Skeletal muscle satellite cell (primary cell): ENCODE measurements around the gene PHOSPHO1.
"Not testable (repeated sequence)": the region's sequence is repeated elsewhere in the genome, so short reads cannot be mapped to it uniquely, and the experiment has no call there.

ENCODE experiments used
- H3K27me3 ChIP-seq: 2 replicates; pipeline ENCODE4 v1.7.0; 2013; ENCODE audit warnings: low read length; ENCODE audit not compliant: control insufficient read depth, insufficient read depth
- H3K36me3 ChIP-seq: 2 replicates; pipeline ENCODE4 v1.7.0; 2013; ENCODE audit warnings: mild to moderate bottlenecking, control low read depth, low read length; ENCODE audit not compliant: insufficient read depth
- H3K4me1 ChIP-seq: 2 replicates; pipeline ENCODE4 v1.7.0; 2013; ENCODE audit warnings: low read length; ENCODE audit not compliant: control insufficient read depth, insufficient read depth
- H3K4me2 ChIP-seq: 2 replicates; pipeline ENCODE4 v1.7.0; 2013; ENCODE audit warnings: mild to moderate bottlenecking, low read length
- H3K4me3 ChIP-seq: 2 replicates; pipeline ENCODE4 v1.7.0; 2013; ENCODE audit warnings: low read length
- H3K9ac ChIP-seq: 2 replicates; pipeline ENCODE4 v1.7.0; 2013; ENCODE audit warnings: mild to moderate bottlenecking, low read depth, low read length, moderate library complexity
- H3K9me3 ChIP-seq: replicated peaks from 2 replicates; pipeline ENCODE4 v1.7.0; 2013; ENCODE audit warnings: mild to moderate bottlenecking, control low read depth, low read length

Gene PHOSPHO1

DNA sequence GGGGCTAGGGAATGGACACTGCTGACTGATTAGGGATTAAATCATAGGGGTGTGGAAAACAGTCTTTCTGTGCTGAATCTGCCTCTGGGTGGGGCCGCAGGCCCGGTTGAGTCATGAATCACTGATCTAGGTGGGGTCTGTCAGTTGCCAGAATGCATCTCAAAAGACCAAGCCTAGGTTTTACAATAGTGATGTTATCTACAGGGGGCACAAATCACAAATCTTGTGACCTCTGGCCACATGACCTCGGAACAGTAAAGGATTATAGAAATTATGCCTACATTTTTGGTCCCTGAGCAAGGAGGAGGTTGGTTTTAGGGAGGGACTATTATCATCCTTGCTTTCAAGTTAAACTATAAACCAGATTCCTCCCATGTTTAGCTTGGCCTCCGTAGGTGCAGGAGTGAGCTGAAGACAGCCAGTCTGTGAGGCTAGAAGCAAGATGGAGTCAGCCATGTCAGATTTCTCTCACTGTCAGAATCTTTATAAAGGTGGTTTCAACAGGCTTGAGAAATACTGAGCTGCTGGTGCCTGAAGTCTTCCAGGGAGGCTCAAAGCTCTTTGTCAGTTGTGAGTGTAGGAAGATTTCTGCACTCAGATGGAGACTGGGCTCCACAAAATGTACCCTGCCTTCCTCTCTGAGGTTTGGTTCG, 33.1 kb downstream of the PHOSPHO1 start:
- H3K9ac ChIP-seq: no peak overlapping the region
- no peak overlapping the region for H3K4me3 ChIP-seq
- peaks cover 18% of the 10 kb centered on the region for H3K4me1 ChIP-seq
- H3K36me3 ChIP-seq: no peaks in the 10 kb centered on the region
- H3K27me3 ChIP-seq: peaks cover 15% of the 10 kb centered on the region
- H3K4me2 ChIP-seq: no peak overlapping the region
- H3K9me3 ChIP-seq: no peaks in the 10 kb centered on the region

DNA sequence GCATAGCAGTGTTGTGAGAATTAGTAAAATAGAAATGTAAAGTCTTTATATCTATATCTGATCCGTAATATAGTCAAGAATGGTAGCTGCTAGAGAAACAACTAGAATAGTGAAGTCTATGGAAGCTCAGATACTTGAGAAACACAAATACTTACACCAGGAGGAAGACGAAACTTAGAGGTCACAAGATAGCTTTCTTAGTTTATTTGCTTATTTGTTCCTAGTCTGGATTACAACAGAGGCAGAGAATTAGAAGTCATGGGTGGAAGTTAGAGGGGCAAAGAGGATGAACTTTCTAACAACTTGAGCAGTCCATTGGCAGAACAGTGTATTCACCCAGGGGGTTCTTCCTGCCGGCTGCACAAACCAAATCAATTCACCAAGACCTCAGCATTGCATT, 34.1 kb downstream of the PHOSPHO1 start:
- H3K4me2 ChIP-seq: no peak overlapping the region
- peaks cover 9% of the 10 kb centered on the region for H3K27me3 ChIP-seq
- H3K36me3 ChIP-seq: no peaks in the 10 kb centered on the region
- H3K9ac ChIP-seq: no peak overlapping the region
- H3K4me1 ChIP-seq: peaks cover 18% of the 10 kb centered on the region
- H3K4me3 ChIP-seq: no peak overlapping the region
- H3K9me3 ChIP-seq: no peaks in the 10 kb centered on the region

DNA sequence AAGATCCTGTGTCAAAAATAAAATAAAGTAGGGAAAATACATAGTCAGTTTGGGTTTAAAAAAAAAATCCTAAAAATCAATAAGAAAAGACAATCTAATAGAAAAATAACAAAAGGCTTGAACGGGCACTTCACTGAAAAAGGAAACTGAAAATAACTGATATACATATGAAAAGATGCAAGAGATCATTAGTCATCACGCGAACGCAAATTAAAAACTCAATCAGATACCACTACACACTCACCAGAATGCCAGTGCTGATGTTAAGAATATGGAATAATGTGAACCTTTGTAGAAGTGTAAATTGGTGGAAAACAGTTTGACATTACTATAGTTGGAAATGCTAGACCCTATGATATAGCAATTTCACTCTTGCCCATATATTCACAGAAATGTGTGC, 34.8 kb downstream of the PHOSPHO1 start:
- Histone ChIP-seq H3K9ac (no peak overlapping the region), H3K27me3 (peaks cover 8% of the 10 kb centered on the region), H3K36me3 (no peaks in the 10 kb centered on the region), H3K9me3 (no peaks in the 10 kb centered on the region), H3K4me3 (no peak overlapping the region), H3K4me2 (no peak overlapping the region), H3K4me1 (peaks cover 21% of the 10 kb centered on the region)

DNA sequence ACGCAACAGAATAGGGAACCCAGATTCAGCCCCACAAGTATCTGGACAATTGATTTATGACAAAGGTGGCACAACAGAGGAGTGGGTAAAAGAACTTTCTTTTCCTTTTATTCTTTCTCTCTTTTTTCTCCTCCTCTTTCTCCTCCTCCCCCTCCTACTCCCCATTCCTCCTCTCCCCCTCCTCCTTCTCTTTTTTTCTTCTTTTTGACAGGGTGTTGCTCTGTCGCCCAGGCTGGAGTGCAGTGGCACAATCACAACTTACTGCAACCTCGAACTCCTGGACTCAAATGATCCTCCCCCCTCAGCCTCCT, 36.3 kb downstream of the PHOSPHO1 start:
- Histone ChIP-seq H3K4me2 (peak overlapping the region; percentile 79), H3K4me3 (no peak overlapping the region), H3K4me1 (peaks cover 21% of the 10 kb centered on the region), H3K27me3 (no peaks in the 10 kb centered on the region), H3K9ac (no peak overlapping the region), H3K9me3 (no peaks in the 10 kb centered on the region), H3K36me3 (no peaks in the 10 kb centered on the region)

DNA sequence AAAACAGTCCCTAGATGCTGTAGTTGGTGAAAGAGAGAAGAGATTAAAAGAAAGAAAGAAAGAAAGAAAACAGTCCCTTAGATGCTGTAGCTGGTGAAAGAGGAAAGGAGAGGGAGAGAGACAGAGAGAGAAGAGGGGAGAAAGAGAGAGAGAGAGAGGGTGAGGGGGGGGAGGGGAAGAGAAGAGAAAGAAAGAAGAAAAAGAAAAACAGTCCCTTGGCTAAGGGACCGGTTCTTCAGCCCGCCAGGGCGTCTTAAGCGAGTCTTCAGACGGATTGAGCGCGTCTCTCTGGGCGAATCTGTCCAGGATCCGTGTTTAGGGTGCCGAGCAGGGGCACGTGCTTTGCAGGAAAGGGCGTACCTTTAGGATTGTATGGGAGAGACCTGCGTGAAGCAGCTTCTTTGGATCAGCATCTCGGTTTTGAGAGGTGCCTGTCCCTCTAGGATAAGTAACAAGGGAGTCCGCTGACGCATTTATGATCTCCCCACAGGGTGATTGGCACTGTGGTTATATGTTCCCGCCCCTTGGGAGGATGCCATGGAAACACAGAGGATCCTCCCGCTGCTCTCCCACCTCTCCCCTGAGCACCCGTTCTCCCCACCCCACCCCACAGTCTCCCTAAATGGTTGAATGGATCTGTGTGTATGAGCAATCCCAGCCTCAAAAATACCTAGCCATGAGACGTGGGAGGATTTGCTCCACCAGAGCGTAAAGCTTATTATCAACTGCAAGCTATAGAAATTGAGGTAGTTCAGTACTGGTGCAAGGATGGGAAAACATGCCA, 36.9 kb downstream of the PHOSPHO1 start:
- H3K27me3 ChIP-seq: no peaks in the 10 kb centered on the region
- peaks cover 21% of the 10 kb centered on the region for H3K4me1 ChIP-seq
- H3K9ac ChIP-seq: peak overlapping the region; percentile 86
- peak overlapping the region; percentile 79 for H3K4me2 ChIP-seq
- no peaks in the 10 kb centered on the region for H3K9me3 ChIP-seq
- H3K4me3 ChIP-seq: peak overlapping the region; percentile 78
- no peaks in the 10 kb centered on the region for H3K36me3 ChIP-seq

DNA sequence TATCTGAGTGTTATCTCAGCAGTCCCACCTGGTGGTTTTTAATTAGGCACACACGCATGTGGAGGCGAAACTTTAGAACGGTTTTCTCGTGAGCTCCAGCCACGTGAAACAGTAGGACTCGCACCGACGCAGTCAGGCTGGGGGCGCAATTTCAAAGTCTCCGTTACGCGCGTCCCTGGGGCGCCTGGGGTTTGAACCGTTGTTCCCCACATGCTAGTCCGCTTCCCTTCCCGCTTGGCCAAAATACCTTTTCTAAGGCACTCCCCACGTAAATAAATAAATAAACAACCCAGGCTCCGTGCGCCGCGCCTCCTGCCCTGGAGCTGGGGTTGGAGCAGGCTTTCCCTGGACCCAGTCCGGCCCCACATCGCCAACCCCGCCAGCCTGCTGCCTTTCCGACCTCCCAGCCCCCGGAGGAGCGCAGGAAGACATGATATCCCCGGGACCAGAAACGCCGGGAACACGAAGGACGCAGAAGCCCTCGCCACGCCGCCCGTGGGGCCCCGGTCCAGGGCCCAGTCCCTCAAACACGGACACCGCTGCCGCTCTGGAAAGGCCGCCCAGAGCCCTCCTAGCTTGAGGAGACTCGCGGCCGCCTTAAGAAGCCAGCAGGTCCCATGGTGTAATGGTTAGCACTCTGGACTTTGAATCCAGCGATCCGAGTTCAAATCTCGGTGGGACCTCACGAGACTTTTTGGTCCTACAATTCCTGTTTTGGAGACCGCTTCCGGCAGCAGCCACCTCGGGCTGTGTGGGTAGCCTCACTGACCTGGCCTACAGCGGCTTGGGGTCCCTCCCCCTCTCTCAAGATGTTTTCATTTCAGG, 38.5 kb downstream of the PHOSPHO1 start:
- Histone ChIP-seq H3K27me3 (no peaks in the 10 kb centered on the region), H3K9ac (peak overlapping the region; percentile 86), H3K4me3 (peak overlapping the region; percentile 78), H3K4me1 (peaks cover 14% of the 10 kb centered on the region), H3K36me3 (no peaks in the 10 kb centered on the region), H3K9me3 (no peaks in the 10 kb centered on the region), H3K4me2 (peak overlapping the region; percentile 79)

DNA sequence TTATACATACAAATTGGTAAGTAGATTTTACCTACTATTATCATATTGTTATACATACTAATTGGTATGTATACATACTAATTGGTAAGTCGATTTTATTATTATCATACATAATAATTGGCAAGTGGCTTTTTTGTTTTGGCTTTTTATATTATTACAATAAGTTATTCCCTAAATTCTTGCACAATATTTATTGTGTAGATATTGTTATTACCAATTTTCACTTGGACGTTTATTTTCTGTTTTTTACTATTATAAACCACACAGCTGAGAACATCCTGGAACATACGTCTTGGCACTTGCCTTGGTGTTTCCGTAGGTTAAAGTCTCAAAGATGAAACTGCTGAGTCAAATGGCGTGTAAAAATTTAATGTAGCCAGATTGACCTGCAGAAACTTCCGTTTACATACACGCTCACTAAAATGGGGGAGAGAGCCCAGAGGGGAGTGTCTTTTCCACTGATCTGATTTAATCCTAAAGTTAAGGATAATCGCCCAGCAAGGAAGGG, 39.1 kb downstream of the PHOSPHO1 start:
- peaks cover 14% of the 10 kb centered on the region for H3K4me1 ChIP-seq
- no peaks in the 10 kb centered on the region for H3K36me3 ChIP-seq
- peak overlapping the region; percentile 79 for H3K4me2 ChIP-seq
- peak overlapping the region; percentile 86 for H3K9ac ChIP-seq
- H3K9me3 ChIP-seq: no peaks in the 10 kb centered on the region
- H3K27me3 ChIP-seq: no peaks in the 10 kb centered on the region
- H3K4me3 ChIP-seq: peak overlapping the region; percentile 78

DNA sequence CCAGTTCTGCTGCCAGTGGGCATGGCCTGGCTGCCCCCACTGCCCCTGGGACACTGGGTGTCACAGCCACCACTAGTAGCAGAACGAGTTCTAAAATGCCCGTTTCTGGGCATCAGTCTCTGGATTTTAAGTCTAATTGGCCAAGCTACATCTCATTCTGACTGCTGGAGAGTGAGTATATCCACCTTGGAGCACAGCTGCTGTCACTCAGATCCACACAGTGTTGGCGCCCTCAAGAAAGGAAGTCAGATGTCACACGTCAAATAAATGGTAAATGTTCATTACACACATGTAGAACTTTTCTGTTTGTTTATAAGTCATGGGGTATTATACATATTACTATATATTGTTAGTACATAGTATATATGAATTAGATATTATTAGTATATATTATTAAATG, 39.7 kb downstream of the PHOSPHO1 start:
- Histone ChIP-seq H3K9me3 (no peaks in the 10 kb centered on the region), H3K4me2 (no peak overlapping the region), H3K4me3 (no peak overlapping the region), H3K36me3 (no peaks in the 10 kb centered on the region), H3K9ac (no peak overlapping the region), H3K27me3 (no peaks in the 10 kb centered on the region), H3K4me1 (peaks cover 14% of the 10 kb centered on the region)

DNA sequence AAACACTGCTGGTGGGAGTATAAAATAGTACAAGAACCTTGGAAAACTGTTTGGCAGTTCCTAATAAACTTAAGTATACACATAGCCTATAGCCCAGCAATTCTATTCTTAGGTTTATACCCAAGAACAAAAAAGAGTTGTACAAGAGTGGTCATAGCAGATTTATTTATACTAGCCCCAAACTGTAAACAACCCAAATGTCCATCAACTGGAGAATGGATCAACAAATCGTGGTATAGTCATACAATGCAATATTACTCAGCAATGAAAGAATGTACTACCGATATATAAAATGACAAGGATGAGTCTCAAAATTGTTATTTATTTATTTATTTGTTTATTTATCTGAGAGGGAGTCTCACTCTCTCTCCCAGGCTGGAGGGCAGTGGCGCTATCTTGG, 43.3 kb downstream of the PHOSPHO1 start:
- no peak overlapping the region for H3K4me2 ChIP-seq
- no peaks in the 10 kb centered on the region for H3K36me3 ChIP-seq
- H3K4me1 ChIP-seq: peaks cover 3% of the 10 kb centered on the region
- no peak overlapping the region for H3K4me3 ChIP-seq
- H3K9ac ChIP-seq: no peak overlapping the region
- H3K27me3 ChIP-seq: no peaks in the 10 kb centered on the region
- no peaks in the 10 kb centered on the region for H3K9me3 ChIP-seq

DNA sequence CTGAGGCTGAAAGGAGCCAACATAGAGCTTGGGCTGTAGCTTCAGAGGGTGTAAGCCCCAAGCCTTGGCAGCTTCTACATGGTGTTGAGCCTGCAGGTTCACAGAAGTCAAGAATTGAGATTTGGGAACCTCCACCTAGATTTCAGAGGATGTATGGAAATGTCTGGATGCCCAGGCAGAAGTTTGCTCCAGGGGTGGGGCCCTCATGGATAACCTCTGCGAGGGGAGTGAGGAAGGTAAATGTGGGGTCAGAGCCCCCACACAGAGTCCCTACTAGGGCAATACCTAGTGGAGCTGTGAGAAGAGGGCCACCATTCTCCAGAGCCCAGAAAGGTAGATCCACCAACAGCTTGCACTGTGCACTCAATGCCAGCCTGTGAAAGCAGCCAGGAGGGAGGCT, 45.2 kb downstream of the PHOSPHO1 start:
- H3K9ac ChIP-seq, H3K36me3 ChIP-seq, H3K4me1 ChIP-seq, H3K4me3 ChIP-seq, H3K9me3 ChIP-seq, H3K27me3 ChIP-seq, H3K4me2 ChIP-seq: not testable (repeated sequence)

DNA sequence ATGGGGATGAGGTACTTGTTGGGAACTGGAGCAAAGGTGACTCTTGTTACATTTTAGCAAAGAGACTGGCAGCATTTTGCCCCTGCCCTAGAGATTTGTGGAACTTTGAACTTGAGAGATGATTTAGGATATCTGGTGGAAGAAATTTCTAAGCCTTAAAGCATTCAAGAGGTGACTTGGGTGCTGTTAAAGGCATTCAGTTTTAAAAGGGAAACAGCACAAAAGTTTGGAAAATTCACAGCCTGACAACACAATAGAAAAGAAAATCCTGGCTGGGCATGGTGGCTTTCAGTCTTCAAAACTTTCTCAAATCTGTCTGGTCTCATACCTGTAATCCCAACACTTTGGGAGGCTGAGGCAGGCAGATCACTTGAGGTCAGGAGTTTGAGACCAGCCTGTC, 46.1 kb downstream of the PHOSPHO1 start:
- not testable (repeated sequence) for H3K4me2 ChIP-seq, H3K9me3 ChIP-seq, H3K4me1 ChIP-seq, H3K9ac ChIP-seq, H3K27me3 ChIP-seq, H3K36me3 ChIP-seq, H3K4me3 ChIP-seq
